ENCODE results near the gene HAND1.

HAND1 gene

GRCh38 chr5:154445422-154446194, 32.4 kb downstream of the HAND1 start, which contains the start of gene SAP30L:
Gene SAP30L (plus strand): TSS chr5:154445997. CDS start chr5:154446605, 608 bp downstream.
- Histone ChIP-seq H3K4me2 (ENCODE audit: low read length) (peak within 1 kb of the TSS; percentile 92), H3K9me3 (ENCODE audit: insufficient read depth, low read depth, low read length) (no peaks in the 10 kb centered on the region), H2AK5ac (ENCODE audit: low read length) (no peak within 1 kb of the TSS), H4K8ac (ENCODE audit: low read depth, low read length) (peak within 1 kb of the TSS; percentile 71), H2BK5ac (ENCODE audit: low read depth, low read length, poor library complexity) (peak within 1 kb of the TSS; percentile 78), H3K18ac (ENCODE audit: low read length) (peak within 1 kb of the TSS; percentile 81), H3K79me1 (ENCODE audit: low read length) (peaks cover 12% of the 10 kb centered on the region), H3K14ac (ENCODE audit: low read length) (peak within 1 kb of the TSS; percentile 46), H3K36me3 (ENCODE audit: control insufficient read depth in 1 of 2, insufficient read depth in 2 of 2, low read length in 2 of 2) (peaks cover 1 to 11% of the 10 kb centered on the region in 2 experiments), H2BK12ac (ENCODE audit: low read length) (no peak within 1 kb of the TSS), H2BK120ac (ENCODE audit: insufficient read depth, low read length, poor library complexity) (peak within 1 kb of the TSS; percentile 55), H3K9ac (ENCODE audit: low read length) (peak within 1 kb of the TSS; percentile 94), H4K91ac (ENCODE audit: low read depth, low read length) (peak within 1 kb of the TSS; percentile 34), H3K79me2 (ENCODE audit: control insufficient read depth, insufficient read depth, low read length, poor library complexity) (peaks cover 15% of the 10 kb centered on the region), H3K27ac (ENCODE audit: low read depth, low read length) (peak within 1 kb of the TSS; percentile 81), H3K4me3 (ENCODE audit: low read depth, low read length) (peak within 1 kb of the TSS; percentile 92), H3K23ac (ENCODE audit: low read length) (peak within 1 kb of the TSS; percentile 55), H4K12ac (ENCODE audit: low read depth, low read length) (peak within 1 kb of the TSS; percentile 38), H3K4me1 (ENCODE audit: control insufficient read depth in 1 of 2, insufficient read depth in 2 of 2, low read length in 2 of 2) (peaks cover 4 to 10% of the 10 kb centered on the region in 2 experiments), H3K27me3 (ENCODE audit: insufficient read depth, low read length) (no peaks in the 10 kb centered on the region), H2AFZ (ENCODE audit: insufficient read depth, low read length, poor library complexity) (peak within 1 kb of the TSS; percentile 68), H3K4ac (ENCODE audit: low read depth, low read length) (peak within 1 kb of the TSS; percentile 5)
- no CpG with 5 or more reads among the region's 70 CpGs for WGBS (ENCODE audit: extremely low coverage, insufficient coverage, insufficient read length)
- DNase-seq, result peak; percentile 93 to 99

- DNase-seq, result no peak
- Histone ChIP-seq H3K4me3 (ENCODE audit: low read depth, low read length) (peak overlapping the region; percentile 92), H3K14ac (ENCODE audit: low read length) (peak overlapping the region; percentile 46), H3K36me3 (ENCODE audit: control insufficient read depth in 1 of 2, insufficient read depth in 2 of 2, low read length in 2 of 2) (peaks cover 6 to 11% of the 10 kb centered on the region in 2 experiments), H2BK12ac (ENCODE audit: low read length) (no peak overlapping the region), H3K4me1 (ENCODE audit: control insufficient read depth in 1 of 2, insufficient read depth in 2 of 2, low read length in 2 of 2) (peaks cover 4 to 7% of the 10 kb centered on the region in 2 experiments), H4K12ac (ENCODE audit: low read depth, low read length) (peak overlapping the region; percentile 38), H2BK120ac (ENCODE audit: insufficient read depth, low read length, poor library complexity) (no peak overlapping the region), H4K8ac (ENCODE audit: low read depth, low read length) (peak overlapping the region; percentile 71), H4K91ac (ENCODE audit: low read depth, low read length) (peak overlapping the region; percentile 20), H3K27ac (ENCODE audit: low read depth, low read length) (no peak overlapping the region), H2AK5ac (ENCODE audit: low read length) (no peak overlapping the region), H3K18ac (ENCODE audit: low read length) (peak overlapping the region; percentile 81), H3K4me2 (ENCODE audit: low read length) (peak overlapping the region; percentile 92), H3K79me2 (ENCODE audit: control insufficient read depth, insufficient read depth, low read length, poor library complexity) (peaks cover 15% of the 10 kb centered on the region), H3K27me3 (ENCODE audit: insufficient read depth, low read length) (no peaks in the 10 kb centered on the region), H3K9me3 (ENCODE audit: insufficient read depth, low read depth, low read length) (no peaks in the 10 kb centered on the region), H3K79me1 (ENCODE audit: low read length) (peaks cover 12% of the 10 kb centered on the region), H3K4ac (ENCODE audit: low read depth, low read length) (peak overlapping the region; percentile 5), H2AFZ (ENCODE audit: insufficient read depth, low read length, poor library complexity) (peak overlapping the region; percentile 68), H3K23ac (ENCODE audit: low read length) (peak overlapping the region; percentile 55), H2BK5ac (ENCODE audit: low read depth, low read length, poor library complexity) (peak overlapping the region; percentile 24), H3K9ac (ENCODE audit: low read length) (peak overlapping the region; percentile 59)
- no CpG with 5 or more reads among the region's 30 CpGs for WGBS (ENCODE audit: extremely low coverage, insufficient coverage, insufficient read length)
Measured at GRCh38 chr5:154444556-154445421, 33.2 kb downstream of the HAND1 start.

DNA sequence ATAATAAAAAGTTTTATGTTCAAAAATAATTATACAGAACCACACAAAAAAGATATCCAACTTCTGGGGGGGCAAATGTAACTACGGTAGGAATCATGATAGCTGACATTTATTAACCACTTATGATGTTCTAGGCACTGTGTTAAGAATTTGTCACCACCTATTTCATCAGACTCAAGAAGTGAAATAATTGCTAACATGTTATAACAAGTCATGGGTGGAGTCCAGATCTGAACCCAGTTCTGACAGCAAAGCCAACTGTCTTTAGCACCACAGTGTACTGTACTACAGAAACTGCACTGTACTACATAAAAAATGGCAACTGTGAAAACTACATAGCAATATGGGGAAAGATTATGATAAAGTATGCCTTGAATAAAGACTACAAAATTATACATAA, 35.2 kb downstream of the HAND1 start:
- Histone ChIP-seq H3K18ac (ENCODE audit: low read length) (no peak overlapping the region), H3K4me2 (ENCODE audit: low read length) (no peak overlapping the region), H3K23ac (ENCODE audit: low read length) (no peak overlapping the region), H3K79me2 (ENCODE audit: control insufficient read depth, insufficient read depth, low read length, poor library complexity) (peaks cover 14% of the 10 kb centered on the region), H3K27me3 (ENCODE audit: insufficient read depth, low read length) (no peaks in the 10 kb centered on the region), H2AK5ac (ENCODE audit: low read length) (no peak overlapping the region), H3K27ac (ENCODE audit: low read depth, low read length) (no peak overlapping the region), H3K4me1 (ENCODE audit: control insufficient read depth in 1 of 2, insufficient read depth in 2 of 2, low read length in 2 of 2) (peaks cover 4% of the 10 kb centered on the region in 2 experiments), H3K4me3 (ENCODE audit: low read depth, low read length) (no peak overlapping the region), H2AFZ (ENCODE audit: insufficient read depth, low read length, poor library complexity) (no peak overlapping the region), H3K9ac (ENCODE audit: low read length) (no peak overlapping the region), H3K9me3 (ENCODE audit: insufficient read depth, low read depth, low read length) (no peaks in the 10 kb centered on the region), H4K8ac (ENCODE audit: low read depth, low read length) (no peak overlapping the region), H2BK12ac (ENCODE audit: low read length) (no peak overlapping the region), H3K79me1 (ENCODE audit: low read length) (peaks cover 12% of the 10 kb centered on the region), H3K14ac (ENCODE audit: low read length) (no peak overlapping the region), H3K36me3 (ENCODE audit: control insufficient read depth in 1 of 2, insufficient read depth in 2 of 2, low read length in 2 of 2) (peaks cover 9 to 18% of the 10 kb centered on the region in 2 experiments), H4K12ac (ENCODE audit: low read depth, low read length) (no peak overlapping the region), H2BK120ac (ENCODE audit: insufficient read depth, low read length, poor library complexity) (no peak overlapping the region), H2BK5ac (ENCODE audit: low read depth, low read length, poor library complexity) (no peak overlapping the region), H4K91ac (ENCODE audit: low read depth, low read length) (no peak overlapping the region), H3K4ac (ENCODE audit: low read depth, low read length) (no peak overlapping the region)
- no CpG with 5 or more reads among the region's 1 CpG for WGBS (ENCODE audit: extremely low coverage, insufficient coverage, insufficient read length)
- DNase-seq, result no peak

GRCh38 chr5:154440540-154440939, 37.5 kb downstream of the HAND1 start:
- Histone ChIP-seq H3K23ac (ENCODE audit: low read length) (no peak overlapping the region), H3K79me1 (ENCODE audit: low read length) (peaks cover 5% of the 10 kb centered on the region), H3K27ac (ENCODE audit: low read depth, low read length) (no peak overlapping the region), H2AFZ (ENCODE audit: insufficient read depth, low read length, poor library complexity) (no peak overlapping the region), H3K79me2 (ENCODE audit: control insufficient read depth, insufficient read depth, low read length, poor library complexity) (peaks cover 5% of the 10 kb centered on the region), H3K4me2 (ENCODE audit: low read length) (no peak overlapping the region), H3K14ac (ENCODE audit: low read length) (no peak overlapping the region), H2AK5ac (ENCODE audit: low read length) (no peak overlapping the region), H3K18ac (ENCODE audit: low read length) (no peak overlapping the region), H3K27me3 (ENCODE audit: insufficient read depth, low read length) (no peaks in the 10 kb centered on the region), H2BK120ac (ENCODE audit: insufficient read depth, low read length, poor library complexity) (no peak overlapping the region), H4K91ac (ENCODE audit: low read depth, low read length) (no peak overlapping the region), H3K36me3 (ENCODE audit: control insufficient read depth in 1 of 2, insufficient read depth in 2 of 2, low read length in 2 of 2) (peaks cover 16 to 23% of the 10 kb centered on the region in 2 experiments), H3K4me1 (ENCODE audit: control insufficient read depth in 1 of 2, insufficient read depth in 2 of 2, low read length in 2 of 2) (peaks cover 4% of the 10 kb centered on the region in 2 experiments), H3K9me3 (ENCODE audit: insufficient read depth, low read depth, low read length) (no peaks in the 10 kb centered on the region), H2BK12ac (ENCODE audit: low read length) (no peak overlapping the region), H2BK5ac (ENCODE audit: low read depth, low read length, poor library complexity) (no peak overlapping the region), H4K12ac (ENCODE audit: low read depth, low read length) (no peak overlapping the region), H3K9ac (ENCODE audit: low read length) (no peak overlapping the region), H4K8ac (ENCODE audit: low read depth, low read length) (no peak overlapping the region), H3K4ac (ENCODE audit: low read depth, low read length) (no peak overlapping the region), H3K4me3 (ENCODE audit: low read depth, low read length) (no peak overlapping the region)
- DNase-seq, result no peak
- WGBS (ENCODE audit: extremely low coverage, insufficient coverage, insufficient read length), result no CpG with 5 or more reads among the region's 5 CpGs

All from trophoblast cell (in vitro differentiated cells and primary cell).